IMR-90 (cell line): ENCODE data around the gene BAIAP2. TPM values are rescaled to one million over a fixed set of nuclear protein-coding genes. Genes with fewer than 3 reads are reported as not detected.

Experiments used
- ATAC-seq: fragments of 200-7000 bp; cut with Tn5 transposase; 2 replicates; pipeline ENCODE4 v1.9.1; 2020; ENCODE audit warnings: low read depth, mild to moderate bottlenecking, moderate library complexity
- BruUV-seq: library from RNA; stranded (reverse); fragments of 400-500 nt; replicated peaks from 2 replicates; lab custom pipeline; 2021; lab: Mats Ljungman, UMichigan
- CTCF ChIA-PET: fragments of 300-600 bp; formaldehyde crosslinking; extraction: SDS; loops from one replicate; lab custom pipeline; 2021; ENCODE audit warnings: antibody characterized with exemption; lab: Yijun Ruan, JAX
- POLR2A ChIA-PET: fragments of 300-600 bp; sonication (Branson Sonifier 250); formaldehyde crosslinking; loops from one replicate; lab custom pipeline; 2022; ENCODE audit warnings: antibody characterized with exemption; ENCODE audit not compliant: unreplicated experiment; lab: Charles Lee
- DNase-seq: peaks from one replicate; pipeline ENCODE4 v3.0.0; 2013
- H2AFZ ChIP-seq: replicated peaks from 2 replicates; pipeline ENCODE3; 2013; ENCODE audit warnings: low read length, mild to moderate bottlenecking; ENCODE audit not compliant: poor library complexity
- H2AK5ac ChIP-seq: 2 replicates; pipeline ENCODE4 v1.6.1; 2013; ENCODE audit warnings: low read depth, low read length, inconsistent platforms
- H2AK9ac ChIP-seq: replicated peaks from 2 replicates; pipeline ENCODE3; 2013; ENCODE audit warnings: mild to moderate bottlenecking, low read depth, low read length, moderate library complexity; ENCODE audit not compliant: poor library complexity
- H2BK120ac ChIP-seq: 2 replicates; pipeline ENCODE4 v1.6.1; 2013; ENCODE audit warnings: low read depth, low read length, inconsistent platforms
- H2BK15ac ChIP-seq: 3 replicates; pipeline ENCODE4 v1.6.1; 2013; ENCODE audit warnings: low read depth, low read length, inconsistent platforms
- H2BK20ac ChIP-seq: 2 replicates; pipeline ENCODE4 v1.6.1; 2013; ENCODE audit warnings: low read depth, mild to moderate bottlenecking, inconsistent platforms, low read length, moderate library complexity
- H2BK5ac ChIP-seq: 2 replicates; pipeline ENCODE4 v1.6.1; 2013; ENCODE audit warnings: mild to moderate bottlenecking, low read depth, low read length, inconsistent platforms; ENCODE audit not compliant: poor library complexity, severe bottlenecking
- H3K14ac ChIP-seq: replicated peaks from 2 replicates; pipeline ENCODE4 v1.6.1; 2013; ENCODE audit warnings: low read depth, low read length, inconsistent platforms
- H3K18ac ChIP-seq: 2 replicates; pipeline ENCODE4 v1.6.1; 2013; ENCODE audit warnings: low read depth, low read length, control low read depth
- H3K23ac ChIP-seq: 2 replicates; pipeline ENCODE4 v1.6.1; 2013; ENCODE audit warnings: low read depth, low read length, inconsistent platforms
- H3K27ac ChIP-seq: 2 replicates; pipeline ENCODE4 v1.5.1; 2013; ENCODE audit warnings: mild to moderate bottlenecking, control low read depth, low read length; ENCODE audit not compliant: insufficient read depth
- H3K27me3 ChIP-seq: 2 replicates; pipeline ENCODE4 v1.6.1; 2013; ENCODE audit warnings: low read length; ENCODE audit not compliant: control insufficient read depth, insufficient read depth
- H3K36me3 ChIP-seq: 2 replicates; pipeline ENCODE4 v1.6.1; 2013; ENCODE audit warnings: low read length, mixed read lengths; ENCODE audit not compliant: control insufficient read depth, insufficient read depth
- H3K4ac ChIP-seq: 2 replicates; pipeline ENCODE4 v1.6.1; 2013; ENCODE audit warnings: low read depth, low read length, inconsistent platforms
- H3K4me1 ChIP-seq: 2 replicates; pipeline ENCODE4 v1.6.1; 2013; ENCODE audit warnings: low read length, mixed read lengths; ENCODE audit not compliant: control insufficient read depth, insufficient read depth
- H3K4me2 ChIP-seq: 2 replicates; pipeline ENCODE4 v1.6.1; 2013; ENCODE audit warnings: low read depth, mild to moderate bottlenecking, control low read depth, low read length, moderate library complexity
- H3K4me3 ChIP-seq: 2 replicates; pipeline ENCODE4 v1.5.1; 2013; ENCODE audit warnings: low read depth, mild to moderate bottlenecking, control low read depth, low read length, moderate library complexity; ENCODE audit not compliant: insufficient read depth
- H3K56ac ChIP-seq: 2 replicates; pipeline ENCODE4 v1.6.1; 2013; ENCODE audit warnings: low read length, inconsistent platforms; ENCODE audit not compliant: insufficient read depth; ENCODE audit errors: extremely low read depth
- H3K79me1 ChIP-seq, 2 experiments: 2 replicates each; pipeline ENCODE4 v1.6.1; 2013; ENCODE audit warnings: low read length in 2 of 2, inconsistent platforms in 1 of 2, low read depth in 1 of 2
- H3K9ac ChIP-seq: 2 replicates; pipeline ENCODE4 v1.6.1; 2013; ENCODE audit warnings: low read depth, low read length, control low read depth
- H3K9me1 ChIP-seq: 2 replicates; pipeline ENCODE4 v1.6.1; 2013; ENCODE audit warnings: low read length, inconsistent platforms; ENCODE audit not compliant: insufficient read depth
- H3K9me3 ChIP-seq: 2 replicates; pipeline ENCODE4 v1.6.1; 2013; ENCODE audit warnings: low read length; ENCODE audit not compliant: control insufficient read depth, insufficient read depth
- H4K20me1 ChIP-seq: 2 replicates; pipeline ENCODE4 v1.6.1; 2013; ENCODE audit warnings: low read length, inconsistent platforms; ENCODE audit not compliant: insufficient read depth
- H4K5ac ChIP-seq: 2 replicates; pipeline ENCODE4 v1.6.1; 2013; ENCODE audit warnings: mild to moderate bottlenecking, low read depth, low read length, control low read depth
- H4K8ac ChIP-seq, 2 experiments: 2 replicates each; pipeline ENCODE4 v1.6.1; 2013; ENCODE audit warnings: low read depth in 2 of 2, low read length in 2 of 2, control low read depth in 1 of 2, inconsistent platforms in 1 of 2
- H4K91ac ChIP-seq: 2 replicates; pipeline ENCODE4 v1.6.1; 2013; ENCODE audit warnings: low read depth, low read length, inconsistent platforms; ENCODE audit not compliant: insufficient read depth
- RAD21 ChIP-seq: IDR thresholded peaks from 2 replicates; pipeline ENCODE4 v1.6.1; 2012; ENCODE audit warnings: low read length, improper control_type of control experiment
- RCOR1 ChIP-seq: IDR thresholded peaks from 2 replicates; pipeline ENCODE4 v1.6.1; 2012; ENCODE audit warnings: mild to moderate bottlenecking, low read length, improper control_type of control experiment; ENCODE audit not compliant: insufficient replicate concordance
- RFX5 ChIP-seq: IDR thresholded peaks from 2 replicates; pipeline ENCODE4 v1.8.0; 2012; ENCODE audit warnings: low read depth, mild to moderate bottlenecking, low read length, moderate library complexity
- SMC3 ChIP-seq: fragments of 150-350 bp; IDR thresholded peaks from 2 replicates; pipeline ENCODE4 v1.6.1; 2016; ENCODE audit warnings: low read depth, mild to moderate bottlenecking, antibody characterized with exemption, low read length, moderate library complexity
- WGBS, 2 experiments: methylation state at CpG; one replicate each; pipeline versions ENCODE4 v1.1.5 to v1.1.7; 2013; ENCODE audit warnings: missing lambda C conversion rate in 2 of 2; ENCODE audit not compliant: insufficient read length in 1 of 2; ENCODE audit errors: extremely low coverage in 2 of 2; 5-methylcytosine and 5-hydroxymethylcytosine counted together
- dilution Hi-C: fragments of 300-500 bp; cut with HindIII; formaldehyde crosslinking; loops from one replicate; pipeline ENCODE4 v1.14.3; 2018; ENCODE audit warnings: low sequenced_read_pairs; ENCODE audit not compliant: unreplicated experiment
- in situ Hi-C: fragments of 300-500 bp; cut with MboI; formaldehyde crosslinking; loops from 3 replicates; pipeline ENCODE4 v1.14.3; 2019; ENCODE audit warnings: low sequenced_read_pairs, inconsistent platforms, mixed read lengths
- intact Hi-C: fragments of 100-400 bp; cut with micrococcal nuclease; formaldehyde crosslinking; loops from 2 replicates; pipeline ENCODE4 v1.10.0; 2022
- polyA plus RNA-seq, 3 experiments: library from polyadenylated mRNA; depleted of rRNA; stranded (reverse); fragments of >200 nt; gene quantifications; 2 replicates each; pipeline ENCODE4 v1.2.3, GENCODE V29; 2012; ENCODE audit warnings: low replicate concordance in 1 of 3
- total RNA-seq: library from RNA; depleted of rRNA; stranded (reverse); fragments of >200 nt; gene quantifications from 2 replicates; pipeline ENCODE4 v1.2.3, GENCODE V29; 2012

The BAIAP2 gene
- total and polyA plus RNA-seq, 2 of the 4 experiments (the other 2 are of a cell fraction): 18.3 to 32.6 TPM

- Histone ChIP-seq H3K23ac (no peak overlapping the region), H3K9me1 (peaks cover 33% of the 10 kb centered on the region), H3K27ac (no peak overlapping the region), H2BK120ac (no peak overlapping the region), H3K56ac (no peak overlapping the region), H2AK5ac (no peak overlapping the region), H2AFZ (no peak overlapping the region), H3K27me3 (no peaks in the 10 kb centered on the region), H4K5ac (no peak overlapping the region), H3K4me1 (peaks cover 22% of the 10 kb centered on the region), H2BK15ac (no peak overlapping the region), H3K79me1 (peaks cover 7 to 77% of the 10 kb centered on the region in 2 experiments), H3K4ac (no peak overlapping the region), H4K91ac (no peak overlapping the region), H2AK9ac (no peak overlapping the region), H4K8ac (no peak overlapping the region), H2BK20ac (no peak overlapping the region), H4K20me1 (peaks cover 40% of the 10 kb centered on the region), H3K14ac (no peak overlapping the region), H3K9ac (no peak overlapping the region), H2BK5ac (no peak overlapping the region), H3K18ac (no peak overlapping the region), H3K36me3 (no peaks in the 10 kb centered on the region), H3K9me3 (no peaks in the 10 kb centered on the region), H3K4me2 (no peak overlapping the region), H3K4me3 (no peak overlapping the region)
- BruUV-seq: no TSS peak
- POLR2A ChIA-PET: interaction anchor here (0.6 kb wide), 1 partner anchor 11 kb away, joined by 13 read pairs; no protein-coding TSS in a partner anchor
- TF ChIP-seq RFX5 (no peak), SMC3 (no peak), RAD21 (no peak), RCOR1 (no peak)
- in situ Hi-C loops: no loop called here
- no peak for DNase-seq
- dilution Hi-C loops: no loop called here
- intact Hi-C loops: no loop called here
- WGBS, 2 experiments: 100% methylated on average over 2 of the region's 9 CpGs; no CpG with 5 or more reads in 1 of the 2 experiments
- no peak for ATAC-seq
- CTCF ChIA-PET: no interaction called here
Observed at GRCh38 chr17:81042606-81043005, 7.7 kb downstream of the BAIAP2 start.
